AML-193 (cell line): Measurements from ENCODE around the gene VIT.
"Not testable (repeated sequence)": the region's sequence is repeated elsewhere in the genome, so short reads cannot be mapped to it uniquely, and the experiment has no call there.

ENCODE experiments used
- DNase-seq, 2 experiments: peaks; one replicate each; lab custom pipeline; 2025; lab: John Stamatoyannopoulos, UW

VIT gene

GRCh38 chr2:36807223-36807886 lies 110.8 kb downstream of the VIT start:
- DNase-seq = no peak

GRCh38 chr2:36808386-36809068 lies 112.0 kb downstream of the VIT start:
- no peak for DNase-seq

- DNase-seq = no peak
These were observed 112.5 kb downstream of the VIT start for GRCh38 chr2:36809069-36809445.

- no peak for DNase-seq
These were observed 114.6 kb downstream of the VIT start for GRCh38 chr2:36811071-36811470.

- DNase-seq = no peak
These were observed 115.7 kb downstream of the VIT start for GRCh38 chr2:36812196-36812595.

GRCh38 chr2:36818542-36818941 lies 122.0 kb downstream of the VIT start:
- no peak for DNase-seq

- no peak for DNase-seq
These were observed 122.7 kb downstream of the VIT start for GRCh38 chr2:36819095-36819711.

- DNase-seq = no peak
These were observed 124.6 kb downstream of the VIT start for GRCh38 chr2:36820942-36821605.

- no peak for DNase-seq
These were observed 127.4 kb downstream of the VIT start for GRCh38 chr2:36823862-36824261.

- DNase-seq = no peak
These were observed 127.8 kb downstream of the VIT start for GRCh38 chr2:36824273-36824672.

GRCh38 chr2:36824683-36825082 lies 128.2 kb downstream of the VIT start:
- DNase-seq = not testable (repeated sequence)

- no peak for DNase-seq
These were observed 134.7 kb downstream of the VIT start for GRCh38 chr2:36831185-36831584.

GRCh38 chr2:36834203-36834602 lies 137.7 kb downstream of the VIT start:
- no peak for DNase-seq

- no peak for DNase-seq
These were observed 138.4 kb downstream of the VIT start for GRCh38 chr2:36834731-36835524.

GRCh38 chr2:36839976-36840617 lies 143.6 kb downstream of the VIT start:
- DNase-seq = no peak

GRCh38 chr2:36843838-36844237 lies 147.3 kb downstream of the VIT start:
- DNase-seq = no peak

GRCh38 chr2:36849265-36849664 lies 152.8 kb downstream of the VIT start:
- DNase-seq = no peak

GRCh38 chr2:36854241-36854640 lies 157.7 kb downstream of the VIT start:
- DNase-seq = no peak

- no peak for DNase-seq
These were observed 158.9 kb downstream of the VIT start for GRCh38 chr2:36855429-36855828.

- DNase-seq = no peak
These were observed 161.2 kb downstream of the VIT start for GRCh38 chr2:36857713-36858112.

- DNase-seq = no peak
These were observed 162.3 kb downstream of the VIT start for GRCh38 chr2:36858551-36859365.
